Sigmoid colon (tissue), 7 donors: ENCODE results near the gene E2F8. TPM values are rescaled to one million over a fixed set of nuclear protein-coding genes. Genes with fewer than 3 reads are reported as not detected.

Experiments used
- DNase-seq: peaks from one replicate; pipeline ENCODE4 v3.0.0-alpha.2; 2019
- H3K27ac ChIP-seq, 4 donors: fragments of 200-600 bp; sonication (generic); one replicate each; pipeline ENCODE4 v1.5.1; 2016 to 2019; ENCODE audit warnings: mild to moderate bottlenecking in 1 of 4
- H3K27me3 ChIP-seq, 3 donors: fragments of 200-600 bp; sonication (generic); one replicate each; pipeline ENCODE4 v1.5.1; 2019; ENCODE audit warnings: mild to moderate bottlenecking in 1 of 3
- H3K36me3 ChIP-seq, 4 donors: fragments of 200-600 bp; sonication (generic); one replicate each; pipeline ENCODE4 v1.5.1; 2016 to 2019
- H3K4me1 ChIP-seq, 4 donors: fragments of 200-600 bp; sonication (generic); one replicate each; pipeline ENCODE4 v1.5.1; 2017 to 2019
- H3K4me3 ChIP-seq, 4 donors: fragments of 200-600 bp; sonication (generic); one replicate each; pipeline ENCODE4 v1.5.1; 2017 to 2019; ENCODE audit warnings: mild to moderate bottlenecking in 2 of 4, moderate library complexity in 1 of 4
- H3K9me3 ChIP-seq, 4 donors: fragments of 200-600 bp in 3 of 4; sonication (generic) in 3 of 4; one replicate each; pipeline versions ENCODE4 v1.5.1 to v1.6.1; 2013 to 2019
- CTCF ChIP-seq, 4 experiments: fragments of 450-650 bp in 3 of 4; fragments of 200-600 bp in 1 of 4; IDR thresholded peaks; one replicate each; pipeline ENCODE4 v1.5.1; 2016 to 2019; ENCODE audit warnings: antibody characterized with exemption in 4 of 4, mild to moderate bottlenecking in 3 of 4, moderate library complexity in 2 of 4
- EP300 ChIP-seq, 4 donors: sonication (generic); formaldehyde crosslinking; IDR thresholded peaks; one replicate each; pipeline ENCODE4 v1.6.1; 2017; ENCODE audit warnings: antibody characterized with exemption in 4 of 4
- POLR2A ChIP-seq, 2 donors: fragments of 450-650 bp; IDR thresholded peaks; one replicate each; pipeline ENCODE4 v1.6.1; 2016; ENCODE audit warnings: antibody characterized with exemption in 2 of 2, mild to moderate bottlenecking in 2 of 2, moderate library complexity in 2 of 2
- POLR2AphosphoS5 ChIP-seq, 4 donors: sonication (generic); formaldehyde crosslinking; IDR thresholded peaks; one replicate each; pipeline ENCODE4 v1.6.1; 2017; ENCODE audit warnings: antibody characterized with exemption in 4 of 4
- WGBS, 2 donors: extraction: QIAGEN DNeasy Blood & Tissue Kit; methylation state at CpG; one replicate each; pipeline ENCODE4 v1.1.7; 2013; 5-methylcytosine and 5-hydroxymethylcytosine counted together
- intact Hi-C: fragments of 100-400 bp; cut with DNase I; formaldehyde crosslinking; loops from one replicate; pipeline ENCODE4 v1.15.1; 2023
- polyA plus RNA-seq, 3 donors: library from polyadenylated mRNA; stranded (reverse); fragments of 200-250 nt; gene quantifications; one replicate each; pipeline ENCODE4 v1.2.3, GENCODE V29; 2013
- total RNA-seq, 4 donors: library from RNA; depleted of rRNA; stranded (reverse); fragments of >200 nt; gene quantifications; one replicate each; pipeline ENCODE4 v1.1.0, GENCODE V29; 2016
- donor health status: healthy with polysubstance abuse.
- donor health status: Bipolar disorder and iron deficiency.
- donor health status: healthy.

E2F8 gene
- total and polyA plus RNA-seq, 7 donors: 0.16 to 4.0 (median 1.0) TPM; not detected in 1

GRCh38 chr11:19228968-19229367 is 11.8 kb downstream of the E2F8 start:
- 79 to 82% methylated on average over 3 of the region's 3 CpGs for WGBS, 2 donors
- Histone ChIP-seq H3K9me3 (no peaks in the 10 kb centered on the region), H3K27ac (no peak overlapping the region), H3K27me3 (no peaks in the 10 kb centered on the region), H3K4me3 (no peak overlapping the region), H3K36me3 (no peaks in the 10 kb centered on the region), H3K4me1 (no peaks in the 10 kb centered on the region)
- TF ChIP-seq CTCF (IDR thresholded peaks at IDR 0.05) (no peak), POLR2A (IDR thresholded peaks at IDR 0.05) (no peak), POLR2AphosphoS5 (IDR thresholded peaks at IDR 0.05) (no peak), EP300 (IDR thresholded peaks at IDR 0.05) (no peak)
- intact Hi-C loops: no loop called here
- DNase-seq: no peak

- no peak for DNase-seq
- H3K27me3 ChIP-seq: no peaks in the 10 kb centered on the region
- no peaks in the 10 kb centered on the region for H3K9me3 ChIP-seq
- no peaks in the 10 kb centered on the region for H3K4me1 ChIP-seq
- no peaks in the 10 kb centered on the region for H3K36me3 ChIP-seq
- no peak overlapping the region for H3K4me3 ChIP-seq
- no peak overlapping the region for H3K27ac ChIP-seq
- intact Hi-C loops: no loop called here
- WGBS, 2 donors: 68 to 87% methylated on average over 6 of the region's 6 CpGs
- no peak for TF ChIP-seq EP300 (IDR thresholded peaks at IDR 0.05)
- TF ChIP-seq POLR2AphosphoS5 (IDR thresholded peaks at IDR 0.05): no peak
- TF ChIP-seq POLR2A (IDR thresholded peaks at IDR 0.05): no peak
- TF ChIP-seq CTCF (IDR thresholded peaks at IDR 0.05): no peak
Measured at GRCh38 chr11:19226378-19227195, 14.2 kb downstream of the E2F8 start.

GRCh38 chr11:19225581-19225980 is 15.2 kb downstream of the E2F8 start:
- Histone ChIP-seq H3K9me3 (no peaks in the 10 kb centered on the region), H3K36me3 (no peaks in the 10 kb centered on the region), H3K27ac (no peak overlapping the region), H3K4me3 (no peak overlapping the region), H3K4me1 (no peaks in the 10 kb centered on the region), H3K27me3 (no peaks in the 10 kb centered on the region)
- intact Hi-C loops: no loop called here
- WGBS, 2 donors: 25 to 67% methylated on average over 3 of the region's 3 CpGs
- TF ChIP-seq EP300 (IDR thresholded peaks at IDR 0.05) (no peak), CTCF (IDR thresholded peaks at IDR 0.05) (no peak), POLR2A (IDR thresholded peaks at IDR 0.05) (no peak), POLR2AphosphoS5 (IDR thresholded peaks at IDR 0.05) (no peak)
- DNase-seq: no peak

GRCh38 chr11:19225123-19225522 is 15.6 kb downstream of the E2F8 start:
- no peak for TF ChIP-seq POLR2A (IDR thresholded peaks at IDR 0.05)
- TF ChIP-seq CTCF (IDR thresholded peaks at IDR 0.05): no peak
- TF ChIP-seq EP300 (IDR thresholded peaks at IDR 0.05): no peak
- no peak for TF ChIP-seq POLR2AphosphoS5 (IDR thresholded peaks at IDR 0.05)
- H3K4me3 ChIP-seq: no peak overlapping the region
- H3K36me3 ChIP-seq: no peaks in the 10 kb centered on the region
- no peak overlapping the region for H3K27ac ChIP-seq
- H3K4me1 ChIP-seq: no peaks in the 10 kb centered on the region
- 32 to 81% methylated on average over 6 of the region's 6 CpGs for WGBS, 2 donors
- H3K27me3 ChIP-seq: no peaks in the 10 kb centered on the region
- no peak for DNase-seq
- no peaks in the 10 kb centered on the region for H3K9me3 ChIP-seq
- intact Hi-C loops: no loop called here
